HUES6 (cell line): ENCODE results near the gene CNIH3.

Experiments
- H3K27ac ChIP-seq: 2 replicates; pipeline ENCODE4 v1.7.0; 2013; ENCODE audit warnings: low read depth, mild to moderate bottlenecking, low read length, inconsistent platforms
- H3K27me3 ChIP-seq: 2 replicates; pipeline ENCODE4 v1.6.1; 2013; ENCODE audit warnings: low read length; ENCODE audit not compliant: control insufficient read depth, insufficient read depth
- H3K36me3 ChIP-seq: 2 replicates; pipeline ENCODE4 v1.6.1; 2013; ENCODE audit warnings: low read length; ENCODE audit not compliant: control insufficient read depth, insufficient read depth
- H3K4me1 ChIP-seq: 2 replicates; pipeline ENCODE4 v1.6.1; 2013; ENCODE audit warnings: low read length; ENCODE audit not compliant: control insufficient read depth, insufficient read depth
- H3K4me3 ChIP-seq: 2 replicates; pipeline ENCODE4 v1.5.1; 2013; ENCODE audit warnings: low read depth, low read length
- H3K9ac ChIP-seq: one replicate; pipeline ENCODE4 v1.6.1; 2013; ENCODE audit warnings: mild to moderate bottlenecking, low read length
- H3K9me3 ChIP-seq: 2 replicates; pipeline ENCODE4 v1.6.1; 2013; ENCODE audit warnings: low read depth, low read length; ENCODE audit not compliant: control insufficient read depth, insufficient read depth

The CNIH3 gene

DNA sequence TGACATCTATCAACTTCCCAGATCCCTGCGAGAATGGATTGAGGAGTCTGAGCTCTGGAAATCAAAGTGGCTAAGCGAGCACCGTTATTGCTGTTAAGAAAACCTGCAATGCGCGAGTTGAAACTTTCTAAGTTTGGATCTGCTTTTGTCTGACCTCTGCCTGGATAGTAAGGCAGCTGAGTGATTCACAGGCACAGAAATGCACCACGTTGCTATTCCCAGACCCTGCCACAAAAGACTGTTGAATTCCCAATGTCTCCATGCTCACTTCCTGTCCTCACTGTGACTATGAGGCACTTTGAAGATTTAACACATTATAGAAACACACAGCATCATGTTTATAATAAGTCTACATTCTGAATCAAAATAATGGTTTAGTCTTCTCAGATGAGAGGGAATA, 27.1 kb upstream of the CNIH3 start:
- Histone ChIP-seq H3K27me3 (no peaks in the 10 kb centered on the region), H3K9ac (no peak overlapping the region), H3K36me3 (no peaks in the 10 kb centered on the region), H3K4me3 (no peak overlapping the region), H3K27ac (no peak overlapping the region), H3K4me1 (peaks cover 17% of the 10 kb centered on the region), H3K9me3 (peaks cover 12% of the 10 kb centered on the region; the same call in 1 of the 2 replicates)

DNA sequence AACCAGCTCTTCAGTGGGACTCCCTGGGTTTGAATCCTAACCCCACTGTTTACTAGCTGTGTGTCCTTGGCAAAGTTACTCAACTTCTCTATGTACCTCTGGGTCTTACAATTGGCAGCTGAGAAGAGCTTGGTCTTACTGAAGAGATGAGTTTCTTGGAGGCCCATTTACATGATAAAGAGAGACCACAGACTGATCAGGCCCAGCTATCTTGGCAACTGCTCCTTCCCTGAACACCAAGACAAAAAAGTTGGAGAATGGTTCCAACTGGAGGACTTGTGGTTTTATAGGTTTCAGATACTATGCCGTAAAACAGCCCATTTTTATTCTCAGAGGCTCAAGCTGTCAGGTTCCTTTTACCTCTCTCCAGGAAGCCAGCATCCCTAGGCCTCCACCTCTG, 24.8 kb upstream of the CNIH3 start:
- Histone ChIP-seq H3K9ac (no peak overlapping the region), H3K9me3 (peaks cover 8% of the 10 kb centered on the region; the same call in 1 of the 2 replicates), H3K36me3 (no peaks in the 10 kb centered on the region), H3K27ac (no peak overlapping the region), H3K4me3 (no peak overlapping the region), H3K27me3 (no peaks in the 10 kb centered on the region), H3K4me1 (peaks cover 21% of the 10 kb centered on the region)

DNA sequence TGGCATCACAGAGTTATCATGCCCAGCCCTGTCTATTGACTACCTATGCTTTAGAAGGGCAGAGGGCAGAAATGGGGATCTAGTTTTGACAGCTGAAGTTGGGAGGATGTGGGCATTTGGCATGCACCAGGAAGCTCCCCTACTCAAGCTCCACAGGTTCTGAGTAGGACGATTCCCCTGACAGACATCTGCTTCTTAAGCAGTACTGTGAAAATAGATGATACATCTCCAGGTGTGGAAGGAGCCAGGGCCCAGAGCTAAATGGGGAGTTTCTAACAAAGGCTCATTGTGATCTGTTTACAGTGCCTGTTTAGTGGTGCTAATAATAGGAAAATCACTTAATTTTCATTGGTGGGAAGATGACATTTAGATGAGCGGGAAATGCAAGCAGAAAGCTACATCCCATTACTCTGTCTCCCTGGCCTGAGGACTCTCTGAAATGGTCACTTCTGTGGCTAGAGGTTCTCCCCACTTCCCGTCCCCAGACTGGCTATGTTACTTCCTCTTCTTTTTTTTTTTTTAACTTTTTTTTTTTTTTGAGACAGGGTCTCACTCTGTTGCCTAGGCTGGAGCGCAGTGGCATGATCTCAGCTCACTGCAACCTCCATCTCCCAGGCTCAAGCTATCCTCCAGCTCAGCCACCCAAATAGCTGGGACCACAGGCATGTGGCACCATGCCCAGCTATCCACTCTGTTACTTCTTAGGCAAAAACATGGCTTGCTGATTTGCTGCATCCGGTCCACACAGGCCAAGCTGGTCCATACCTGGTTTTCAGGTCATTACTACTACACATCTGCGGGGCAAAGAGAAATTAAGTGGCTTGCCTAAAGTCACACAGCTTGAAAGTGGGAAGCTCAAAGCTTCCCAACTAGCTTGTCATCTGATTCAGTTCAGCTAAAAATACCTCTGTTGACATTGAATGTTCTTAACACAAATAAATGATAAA, 23.2 kb upstream of the CNIH3 start:
- no peak overlapping the region for H3K4me3 ChIP-seq
- H3K36me3 ChIP-seq: no peaks in the 10 kb centered on the region
- no peaks in the 10 kb centered on the region for H3K27me3 ChIP-seq
- H3K9ac ChIP-seq: no peak overlapping the region
- H3K27ac ChIP-seq: no peak overlapping the region
- H3K4me1 ChIP-seq: peaks cover 21% of the 10 kb centered on the region
- peaks cover 8% of the 10 kb centered on the region; the same call in 1 of the 2 replicates for H3K9me3 ChIP-seq

DNA sequence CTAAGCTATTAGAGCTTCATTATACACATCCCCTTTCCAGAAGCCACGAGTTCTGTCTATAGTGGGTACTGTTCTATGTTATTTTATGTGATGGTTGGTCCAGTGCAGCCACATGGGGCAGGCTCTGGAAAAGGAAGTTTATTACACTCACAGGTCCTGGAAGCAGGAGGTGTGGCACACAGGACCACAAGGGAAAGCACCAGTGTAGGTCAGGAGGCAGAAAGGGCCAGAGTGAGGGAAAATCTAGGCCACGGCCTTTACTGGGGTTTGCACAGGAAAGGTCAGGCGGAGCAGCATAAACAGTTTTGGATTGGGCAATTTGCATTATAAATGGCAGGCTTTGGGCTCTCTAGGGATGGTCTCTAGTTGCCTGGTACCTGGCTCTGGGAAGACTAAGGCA, 21.8 kb upstream of the CNIH3 start:
- peaks cover 9% of the 10 kb centered on the region; the same call in 1 of the 2 replicates for H3K4me1 ChIP-seq
- no peaks in the 10 kb centered on the region for H3K27me3 ChIP-seq
- H3K36me3 ChIP-seq: no peaks in the 10 kb centered on the region
- H3K9me3 ChIP-seq: peaks cover 8% of the 10 kb centered on the region; the same call in 1 of the 2 replicates
- no peak overlapping the region for H3K9ac ChIP-seq
- no peak overlapping the region for H3K4me3 ChIP-seq
- H3K27ac ChIP-seq: no peak overlapping the region

DNA sequence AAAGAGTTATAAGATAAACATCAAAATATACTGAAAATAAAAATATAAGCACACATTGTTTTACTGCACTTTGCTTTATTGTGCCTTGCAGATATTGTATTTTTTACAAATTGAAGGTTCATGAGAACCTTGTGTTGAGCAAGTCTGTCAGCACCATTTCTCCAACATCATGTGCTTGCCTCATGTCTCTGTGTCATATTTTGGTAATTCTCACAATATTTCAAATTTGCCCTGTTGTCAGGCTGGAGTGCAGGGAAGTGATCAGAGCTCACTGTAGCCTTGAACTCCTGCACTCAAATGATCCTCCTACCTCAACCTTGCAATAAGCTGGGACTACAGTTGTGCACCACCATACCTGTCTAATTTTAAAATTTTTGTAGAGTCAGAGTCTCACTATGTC, 21.3 kb upstream of the CNIH3 start:
- no peak overlapping the region for H3K9ac ChIP-seq
- H3K27ac ChIP-seq: no peak overlapping the region
- no peaks in the 10 kb centered on the region for H3K36me3 ChIP-seq
- no peak overlapping the region for H3K4me3 ChIP-seq
- 0 out of 2 replicates have a peak, but pooled peaks cover 7% of the 10 kb centered on the region for H3K4me1 ChIP-seq
- no peaks in the 10 kb centered on the region for H3K27me3 ChIP-seq
- peaks cover 8% of the 10 kb centered on the region; the same call in 1 of the 2 replicates for H3K9me3 ChIP-seq

DNA sequence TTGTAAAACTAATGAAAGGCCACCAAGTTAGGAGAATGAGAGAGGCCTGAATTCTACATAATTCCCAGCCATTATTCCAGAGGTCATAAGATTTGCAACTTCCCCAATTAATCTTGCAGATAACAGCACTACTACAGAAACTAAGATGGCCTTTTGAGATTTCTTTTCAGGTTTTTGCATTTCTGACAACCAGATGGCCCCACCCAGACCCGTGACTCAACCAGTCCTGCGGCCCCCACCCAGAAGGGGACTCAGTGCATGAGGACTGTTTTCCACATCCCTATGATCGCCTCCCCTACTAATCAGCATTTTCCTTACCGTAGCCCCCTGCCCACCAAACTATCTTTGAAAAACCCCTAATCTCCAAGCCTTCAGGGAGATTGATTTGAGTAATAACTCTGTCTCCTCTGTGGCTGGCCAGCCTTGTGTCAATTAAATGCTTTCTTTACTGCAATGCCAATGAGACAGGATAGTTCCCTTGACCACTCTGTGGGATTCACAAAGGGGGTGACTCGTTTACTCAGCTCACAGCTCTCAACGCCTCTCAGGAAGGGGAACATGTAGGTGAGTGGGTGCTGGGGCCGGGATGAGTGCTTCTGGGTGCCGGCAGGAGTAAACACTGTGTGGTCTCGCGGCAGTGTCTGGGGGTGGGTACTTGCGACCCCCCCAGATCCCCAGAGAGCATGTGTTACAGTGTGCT, 10.5 kb upstream of the CNIH3 start:
- H3K4me3 ChIP-seq: no peak overlapping the region
- H3K9me3 ChIP-seq: peaks cover 2% of the 10 kb centered on the region
- H3K27me3 ChIP-seq: no peaks in the 10 kb centered on the region
- H3K4me1 ChIP-seq: peaks cover 24% of the 10 kb centered on the region
- no peaks in the 10 kb centered on the region for H3K36me3 ChIP-seq
- H3K9ac ChIP-seq: no peak overlapping the region
- H3K27ac ChIP-seq: no peak overlapping the region

DNA sequence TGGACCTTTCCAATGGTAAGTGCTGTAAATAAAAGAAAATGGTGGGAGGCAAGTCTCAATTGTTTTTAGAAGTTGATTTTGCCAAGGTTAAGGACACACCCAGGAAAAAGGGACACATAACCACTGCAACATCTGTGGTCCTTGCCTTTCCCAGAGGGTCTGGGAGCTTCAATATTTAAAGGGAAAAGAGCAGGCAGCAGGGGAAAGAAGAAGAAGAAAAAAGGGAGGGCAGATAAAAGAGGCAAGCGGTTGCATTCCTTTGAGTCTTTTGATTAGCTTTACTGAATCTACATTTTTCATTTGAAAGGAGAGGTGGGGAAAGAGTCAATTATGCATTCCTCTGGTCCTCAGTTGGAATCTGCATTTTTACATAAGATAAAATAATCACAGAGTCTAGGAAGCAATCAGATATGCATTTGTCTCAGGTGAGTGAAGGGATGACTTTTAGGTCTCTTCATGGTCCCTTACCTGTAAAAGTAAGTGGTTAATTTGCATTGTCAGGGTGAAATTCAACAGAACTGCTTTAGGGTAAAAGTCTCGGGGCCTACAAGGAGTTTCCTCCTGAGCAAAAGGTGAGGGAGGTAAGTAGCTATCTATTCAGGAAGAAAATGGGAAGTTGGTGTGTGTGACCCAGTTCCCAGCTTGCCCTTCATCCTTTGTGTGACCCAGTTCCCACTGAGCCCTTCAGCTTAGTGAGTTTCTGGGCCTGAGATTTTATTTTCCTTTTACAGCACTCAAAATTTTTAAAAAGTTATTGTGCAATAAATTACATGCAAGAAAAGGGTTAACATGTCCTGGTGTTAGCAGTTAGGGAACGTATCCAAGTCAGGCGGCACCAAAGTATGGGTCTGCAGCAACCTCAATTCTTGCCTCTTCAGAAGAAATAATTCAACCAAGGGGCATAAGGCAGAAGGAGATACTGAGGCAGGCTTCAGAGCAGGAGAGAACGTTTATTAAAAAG, 8.6 kb upstream of the CNIH3 start:
- Histone ChIP-seq H3K9me3 (peaks cover 2% of the 10 kb centered on the region), H3K4me1 (peaks cover 24% of the 10 kb centered on the region), H3K9ac (no peak overlapping the region), H3K36me3 (no peaks in the 10 kb centered on the region), H3K4me3 (no peak overlapping the region), H3K27me3 (no peaks in the 10 kb centered on the region), H3K27ac (no peak overlapping the region)

DNA sequence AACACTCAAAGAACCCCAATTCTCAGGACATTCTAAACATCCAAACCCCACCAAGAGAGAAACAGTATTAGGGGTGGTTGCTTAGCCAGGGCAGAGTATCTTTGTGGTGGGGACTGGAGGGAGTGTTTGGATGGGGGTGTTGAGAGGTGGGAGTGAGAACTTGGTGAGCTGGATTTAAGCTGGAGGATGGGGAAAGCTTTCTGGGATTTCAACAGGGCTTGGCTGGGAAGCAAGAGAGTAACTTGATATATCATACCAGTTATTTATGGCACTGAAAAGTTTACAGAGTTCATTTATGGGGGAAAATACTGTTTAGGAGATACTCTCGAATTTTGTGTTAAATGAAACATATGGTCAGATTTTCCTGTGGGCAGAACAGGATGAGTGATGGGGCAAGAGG, 6.8 kb upstream of the CNIH3 start:
- Histone ChIP-seq H3K4me3 (no peak overlapping the region), H3K9me3 (peaks cover 2% of the 10 kb centered on the region), H3K4me1 (peaks cover 18% of the 10 kb centered on the region), H3K27me3 (peaks cover 8% of the 10 kb centered on the region), H3K9ac (no peak overlapping the region), H3K36me3 (no peaks in the 10 kb centered on the region), H3K27ac (no peak overlapping the region)

DNA sequence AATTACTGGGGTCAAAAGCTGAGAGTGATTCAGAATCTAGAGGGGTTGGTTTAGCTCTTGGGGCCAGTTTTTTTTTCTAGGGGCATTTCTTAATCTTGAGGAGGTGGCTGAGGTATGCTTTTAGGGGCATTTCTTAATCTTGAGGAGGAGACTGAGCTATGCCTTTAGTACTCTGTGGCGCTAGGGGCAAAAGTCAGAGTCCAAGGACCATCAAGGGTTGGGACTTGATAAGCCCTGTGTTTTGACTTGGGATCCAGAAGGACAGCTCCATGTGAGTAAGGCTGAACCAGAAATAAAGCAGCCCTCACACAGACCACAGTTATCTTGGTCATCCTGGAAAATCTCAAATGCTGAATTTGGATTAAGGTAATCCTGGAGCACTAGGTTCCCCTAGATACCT, 3.9 kb upstream of the CNIH3 start:
- H3K4me3 ChIP-seq: no peak overlapping the region

DNA sequence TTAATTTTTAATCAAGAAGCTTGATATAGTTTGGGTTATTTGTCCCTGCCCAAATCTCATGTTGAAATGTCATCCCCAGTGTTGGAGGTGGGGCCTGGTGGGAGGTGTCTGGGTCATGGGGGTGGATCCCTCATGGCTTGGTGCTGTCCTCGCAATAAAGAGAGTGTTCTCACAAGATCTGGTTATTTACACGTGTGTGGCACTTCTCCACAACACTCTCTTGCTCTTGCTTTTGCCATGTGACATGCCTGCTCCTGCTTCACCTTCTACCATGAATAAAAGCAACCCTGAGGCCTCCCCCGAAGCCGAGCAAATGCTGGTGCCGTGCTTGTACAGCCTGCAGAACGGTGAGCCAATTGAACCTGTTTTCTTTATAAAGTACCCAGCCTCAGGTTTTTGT, 2.6 kb upstream of the CNIH3 start:
- H3K4me1 ChIP-seq: peaks cover 21% of the 10 kb centered on the region

More for the DNA sequence above, 3.9 kb upstream of the CNIH3 start:
- Histone ChIP-seq H3K36me3 (no peaks in the 10 kb centered on the region), H3K27me3 (peaks cover 37% of the 10 kb centered on the region), H3K9ac (no peak overlapping the region), H3K9me3 (no peaks in the 10 kb centered on the region; the same call in none of the 2 replicates), H3K4me1 (peaks cover 20% of the 10 kb centered on the region), H3K27ac (no peak overlapping the region)

More for the DNA sequence above, 2.6 kb upstream of the CNIH3 start:
- Histone ChIP-seq H3K27me3 (peaks cover 49% of the 10 kb centered on the region), H3K27ac (no peak overlapping the region), H3K9me3 (no peaks in the 10 kb centered on the region; the same call in none of the 2 replicates), H3K9ac (no peak overlapping the region), H3K4me3 (no peak overlapping the region), H3K36me3 (no peaks in the 10 kb centered on the region)
